Left ventricle myocardium superior (tissue), 1 donor: ENCODE measurements around the gene CCDC124. TPM values are rescaled to one million over a fixed set of nuclear protein-coding genes. Genes with fewer than 3 reads are reported as not detected.

ENCODE experiments used
- ATAC-seq: fragments of 200-7000 bp; cut with Tn5 transposase; one replicate; pipeline ENCODE4 v1.9.1; 2020; ENCODE audit warnings: mild to moderate bottlenecking, moderate library complexity
- DNase-seq: peaks from one replicate; pipeline ENCODE4 v3.0.0-alpha.2; 2020
- intact Hi-C: fragments of 100-400 bp; cut with micrococcal nuclease; formaldehyde crosslinking; loops from one replicate; pipeline ENCODE4 v1.11.0; 2022
- total RNA-seq: library from RNA; stranded (reverse); fragmentation: NEBNext Ultra II Directional; extraction: Animal tissue kit (Norgen Biotek cat#: 25700); gene quantifications from one replicate; pipeline ENCODE4 v1.2.1, GENCODE V29; 2021
- donor health status: DM: no; HTN: yes; CAD: no; lungs with severe emphysema.

The CCDC124 gene
- total RNA-seq, 1 donor from 2014 or later: 83.9 TPM

- no peak for ATAC-seq
- intact Hi-C loops: no loop called here
Observed at GRCh38 chr19:17951157-17951989, 18.6 kb downstream of the CCDC124 start.

GRCh38 chr19:17951990-17952976, 19.5 kb downstream of the CCDC124 start:
- ATAC-seq: no peak
- no peak for DNase-seq
- intact Hi-C loops: no loop called here

More at GRCh38 chr19:17951157-17951989, 18.6 kb downstream of the CCDC124 start:
- no peak for DNase-seq

- no peak for ATAC-seq
- intact Hi-C loops: no loop called here
- no peak for DNase-seq
Observed at GRCh38 chr19:17953316-17953801, 20.5 kb downstream of the CCDC124 start.

GRCh38 chr19:17953869-17954268, 21.1 kb downstream of the CCDC124 start:
- ATAC-seq: no peak
- intact Hi-C loops: no loop called here
- no peak for DNase-seq

GRCh38 chr19:17954401-17954800, 21.6 kb downstream of the CCDC124 start:
- intact Hi-C loops: no loop called here
- DNase-seq (no peak), ATAC-seq (no peak)

- DNase-seq: no peak
- intact Hi-C loops: no loop called here
- ATAC-seq: no peak
Observed at GRCh38 chr19:17957149-17957849, 24.5 kb downstream of the CCDC124 start.

GRCh38 chr19:17957885-17958284, 25.1 kb downstream of the CCDC124 start:
- intact Hi-C loops: no loop called here
- no peak for ATAC-seq
- no peak for DNase-seq

GRCh38 chr19:17963936-17964691, 31.3 kb downstream of the CCDC124 start:
- no peak for ATAC-seq

GRCh38 chr19:17965370-17966128, 32.7 kb downstream of the CCDC124 start:
- intact Hi-C loops: no loop called here
- DNase-seq (no peak), ATAC-seq (no peak)

More at GRCh38 chr19:17963936-17964691, 31.3 kb downstream of the CCDC124 start:
- intact Hi-C loops: no loop called here
- no peak for DNase-seq

GRCh38 chr19:17966129-17966483, 33.3 kb downstream of the CCDC124 start:
- ATAC-seq (no peak), DNase-seq (no peak)
- intact Hi-C loops: no loop called here

GRCh38 chr19:17966550-17967256, 33.9 kb downstream of the CCDC124 start, which contains the start of gene KCNN1:
KCNN1 (plus strand) TSS chr19:17967107; CDS start chr19:17973889, 6,782 bp downstream.
- intact Hi-C loops: no loop called here
- ATAC-seq: no peak
- DNase-seq: no peak

GRCh38 chr19:17967257-17968051, 34.6 kb downstream of the CCDC124 start:
- DNase-seq: no peak
- no peak for ATAC-seq
- intact Hi-C loops: no loop called here

GRCh38 chr19:17968362-17968761, 35.5 kb downstream of the CCDC124 start:
- intact Hi-C loops: no loop called here
- DNase-seq (no peak), ATAC-seq (no peak)

GRCh38 chr19:17969096-17969792, 36.4 kb downstream of the CCDC124 start:
- no peak for DNase-seq

GRCh38 chr19:17972230-17972629, 39.4 kb downstream of the CCDC124 start:
- intact Hi-C loops: no loop called here
- no peak for DNase-seq
- ATAC-seq: no peak

More at GRCh38 chr19:17969096-17969792, 36.4 kb downstream of the CCDC124 start:
- intact Hi-C loops: no loop called here
- ATAC-seq: no peak

- intact Hi-C loops: no loop called here
- no peak for ATAC-seq
- no peak for DNase-seq
Observed at GRCh38 chr19:17973759-17974158, 40.9 kb downstream of the CCDC124 start.
